IPS-NIHi7 (cell line): ENCODE results near the gene ALDH1A2.

Source experiments
- DNase-seq: peaks from one replicate; pipeline ENCODE4 v3.0.0; 2012; ENCODE audit warnings: mixed read lengths; ENCODE audit errors: extremely low spot score

ALDH1A2 gene

GRCh38 chr15:57943754-57944420, 121.6 kb downstream of the ALDH1A2 start:
- no peak for DNase-seq

- DNase-seq = no peak
Measured at GRCh38 chr15:57943171-57943570, 122.3 kb downstream of the ALDH1A2 start.

- DNase-seq = no peak
Measured at GRCh38 chr15:57941816-57942215, 123.7 kb downstream of the ALDH1A2 start.

- DNase-seq = no peak
Measured at GRCh38 chr15:57932348-57932747, 133.2 kb downstream of the ALDH1A2 start.

- no peak for DNase-seq
Measured at GRCh38 chr15:57931570-57931969, 133.9 kb downstream of the ALDH1A2 start.

- no peak for DNase-seq
Measured at GRCh38 chr15:57927091-57927631, 138.3 kb downstream of the ALDH1A2 start.

- DNase-seq = no peak
Measured at GRCh38 chr15:57925650-57926049, 139.9 kb downstream of the ALDH1A2 start.

GRCh38 chr15:57924598-57924997, 140.9 kb downstream of the ALDH1A2 start:
- DNase-seq = no peak

- DNase-seq = no peak
Measured at GRCh38 chr15:57923750-57924149, 141.8 kb downstream of the ALDH1A2 start.

GRCh38 chr15:57923306-57923705, 142.2 kb downstream of the ALDH1A2 start:
- DNase-seq = no peak

- DNase-seq = no peak
Measured at GRCh38 chr15:57922776-57923175, 142.7 kb downstream of the ALDH1A2 start.

GRCh38 chr15:57921371-57921770, 144.1 kb downstream of the ALDH1A2 start:
- DNase-seq = no peak

GRCh38 chr15:57920911-57921310, 144.6 kb downstream of the ALDH1A2 start:
- no peak for DNase-seq

GRCh38 chr15:57919754-57920153, 145.8 kb downstream of the ALDH1A2 start:
- DNase-seq = no peak

GRCh38 chr15:57917998-57918397, 147.5 kb downstream of the ALDH1A2 start:
- DNase-seq = no peak

GRCh38 chr15:57916695-57917094, 148.8 kb downstream of the ALDH1A2 start:
- DNase-seq = no peak

- no peak for DNase-seq
Measured at GRCh38 chr15:57915827-57916531, 149.5 kb downstream of the ALDH1A2 start.

- DNase-seq = no peak
Measured at GRCh38 chr15:57914350-57915055, 151.0 kb downstream of the ALDH1A2 start.

GRCh38 chr15:57911247-57911646, 154.3 kb downstream of the ALDH1A2 start:
- DNase-seq = no peak

GRCh38 chr15:57910672-57911071, 154.8 kb downstream of the ALDH1A2 start:
- no peak for DNase-seq

GRCh38 chr15:57909388-57909787, 156.1 kb downstream of the ALDH1A2 start:
- no peak for DNase-seq

- no peak for DNase-seq
Measured at GRCh38 chr15:57903626-57904025, 161.9 kb downstream of the ALDH1A2 start.
